Measurements from ENCODE around the gene BPIFA1.

The BPIFA1 gene

DNA sequence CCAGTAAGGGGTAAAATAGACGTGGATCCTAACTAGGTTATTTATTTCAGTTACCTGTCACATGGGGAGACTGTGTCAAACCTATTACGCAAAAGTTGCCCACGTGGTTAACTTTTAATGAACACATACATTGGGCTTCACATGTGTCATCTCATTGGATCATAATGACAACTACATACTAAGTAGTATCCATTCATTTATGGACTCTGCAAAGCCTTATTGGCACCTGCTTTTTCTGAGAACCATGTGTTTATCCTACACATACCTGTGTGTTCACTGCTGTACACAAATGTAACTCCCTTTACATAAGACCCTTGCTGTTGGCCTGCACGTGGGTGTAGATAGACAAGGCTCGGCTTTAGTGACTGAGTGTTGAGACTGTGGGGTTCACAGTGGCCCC is 5.1 kb downstream of the BPIFA1 start:
- DNase-seq: no peak

DNA sequence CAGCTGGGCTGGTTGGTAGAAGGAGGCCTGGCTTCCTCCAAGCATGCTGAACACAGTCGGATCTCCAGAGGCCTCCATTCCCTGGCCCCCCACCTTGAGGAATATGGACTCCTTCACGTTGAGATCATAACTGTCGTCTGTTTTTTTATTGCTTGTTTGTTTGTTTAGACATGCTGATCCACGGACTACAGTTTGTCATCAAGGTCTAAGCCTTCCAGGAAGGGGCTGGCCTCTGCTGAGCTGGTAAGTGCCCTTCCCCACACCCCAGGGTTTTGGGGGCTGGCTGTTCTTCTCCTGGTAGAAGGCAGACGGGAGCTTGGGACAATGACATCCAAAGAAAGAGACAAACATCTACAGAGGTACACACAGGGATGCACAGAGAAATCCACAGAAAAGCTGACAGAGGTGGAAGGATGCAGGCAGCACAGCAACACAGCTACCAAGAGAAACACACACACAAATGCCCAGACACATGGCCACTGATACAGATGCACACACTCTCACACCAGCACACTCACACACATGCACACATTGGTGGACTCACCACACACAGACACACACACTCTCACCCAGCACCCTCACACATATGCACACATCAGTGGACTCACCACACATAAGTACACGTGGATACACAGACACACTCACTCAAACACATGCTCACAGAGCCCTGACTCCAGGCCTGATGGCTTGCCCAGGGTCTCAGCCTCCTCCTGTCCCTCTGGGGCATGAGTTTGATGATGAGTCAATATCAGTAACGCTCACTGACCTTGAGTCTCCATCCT is 6.7 kb downstream of the BPIFA1 start:
- DNase-seq: no peak

DNA sequence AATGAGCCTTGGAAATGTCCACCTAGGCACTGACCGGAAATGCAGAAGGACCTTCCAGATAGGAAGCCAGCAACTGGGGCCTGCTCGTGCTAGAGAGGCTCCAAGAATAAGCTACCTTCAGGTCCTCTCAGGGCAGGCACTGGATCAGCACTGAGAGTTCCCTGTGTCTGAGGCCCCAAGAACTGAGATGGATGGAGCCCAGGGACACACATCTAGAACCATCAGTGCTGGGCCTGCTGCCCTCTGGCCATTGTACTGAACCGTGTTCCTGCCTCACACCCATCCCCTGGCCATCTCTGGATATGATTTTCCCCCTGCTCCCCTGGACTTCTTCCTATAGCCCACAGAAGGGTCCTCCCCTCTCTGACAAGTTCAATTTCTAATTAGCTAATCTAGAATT is 10.3 kb downstream of the BPIFA1 start:
- DNase-seq: no peak

DNA sequence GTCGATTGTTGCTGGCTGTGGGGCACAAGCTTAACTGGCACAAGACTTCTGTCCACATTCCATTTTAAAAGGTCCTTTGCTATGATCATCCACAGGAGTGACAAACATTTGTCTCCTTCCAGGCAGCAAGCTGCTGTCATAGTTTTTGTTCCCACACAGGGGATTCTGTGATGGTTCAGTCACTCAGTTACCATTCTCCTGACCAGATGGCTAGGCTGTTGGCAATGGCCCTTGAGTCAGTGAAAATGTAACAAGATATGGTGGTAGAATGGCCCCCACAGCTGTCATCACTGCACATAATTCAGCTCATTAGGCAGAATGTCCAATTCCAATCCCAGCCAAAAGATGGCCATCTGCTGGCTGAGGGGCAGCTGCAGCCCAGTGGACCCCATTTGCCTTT is 13.7 kb downstream of the BPIFA1 start:
- DNase-seq: no peak

DNA sequence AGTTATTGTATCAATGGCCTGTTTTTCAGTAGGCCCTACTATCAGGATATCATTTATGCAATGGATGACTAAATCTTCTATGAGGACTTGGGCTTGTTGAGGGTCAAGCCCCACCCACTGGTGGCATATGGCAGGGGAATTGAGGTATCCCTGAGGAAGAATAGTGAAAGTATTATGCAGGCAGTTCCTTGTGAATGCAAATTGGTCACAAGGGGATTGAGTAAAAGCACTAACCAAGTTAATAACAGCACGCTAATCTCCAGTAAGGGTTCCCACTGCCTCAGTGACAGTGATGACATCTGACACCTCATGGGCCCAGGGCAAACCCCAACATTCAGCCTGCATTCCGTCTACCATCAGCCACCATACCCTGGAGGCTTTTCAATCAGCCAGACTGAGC is 14.9 kb downstream of the BPIFA1 start:
- no peak for DNase-seq

DNA sequence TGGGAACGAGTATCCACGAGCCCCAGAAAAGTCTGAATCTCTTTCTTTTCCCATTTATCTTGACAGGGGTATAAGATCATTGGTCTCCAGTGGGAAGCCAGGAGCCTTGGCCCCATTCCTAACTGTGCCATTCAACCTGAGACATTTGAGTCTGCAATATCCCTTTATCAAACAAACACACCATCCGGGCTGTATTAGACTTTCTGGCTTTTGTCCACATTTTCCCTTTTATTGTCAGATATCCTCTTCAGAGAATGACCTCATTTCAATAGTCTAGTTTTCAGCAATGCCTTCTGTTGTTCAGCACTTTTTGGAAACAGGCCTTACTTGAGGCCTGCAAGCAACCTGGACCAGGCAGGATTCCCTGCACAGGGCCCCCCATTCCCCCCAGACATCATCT is 15.7 kb downstream of the BPIFA1 start:
- DNase-seq: no peak

DNA sequence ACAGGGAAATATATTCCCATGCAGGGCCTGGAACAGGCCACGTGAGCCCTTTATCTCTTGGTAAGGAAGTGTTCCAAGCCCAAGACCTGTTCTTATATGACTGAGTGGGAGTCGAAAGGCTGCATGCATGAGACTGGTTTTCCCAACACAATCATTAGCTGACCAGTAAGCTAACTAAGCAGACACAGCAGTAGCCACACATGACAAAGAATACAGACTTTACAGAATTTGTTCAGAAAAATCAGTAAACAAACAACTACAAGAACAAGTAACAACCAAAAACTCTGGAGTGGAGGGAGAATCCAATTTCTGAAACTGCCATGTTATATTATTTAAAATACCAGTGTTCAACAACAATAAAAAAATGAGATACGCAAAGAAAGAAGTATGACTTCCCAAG is 16.7 kb downstream of the BPIFA1 start:
- no peak for DNase-seq

DNA sequence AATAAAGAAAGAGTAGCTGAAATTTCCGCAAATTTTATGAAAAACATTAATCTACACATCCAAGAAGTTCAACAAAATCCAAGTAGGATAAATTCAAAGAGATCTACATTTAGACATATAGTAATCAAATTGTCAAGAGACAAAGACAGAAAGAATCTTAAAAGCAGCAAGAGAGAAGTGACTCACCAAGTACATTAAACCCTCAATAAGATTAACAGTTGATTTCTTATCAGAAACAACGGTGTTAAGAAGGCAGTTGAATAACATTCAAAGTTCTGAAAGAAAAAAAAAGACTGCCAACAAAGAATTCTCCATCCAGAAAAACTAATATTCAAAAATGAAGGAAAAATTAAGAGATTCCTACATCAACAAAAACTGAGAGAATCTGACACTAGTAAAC is 19.2 kb downstream of the BPIFA1 start:
- no peak for DNase-seq

DNA sequence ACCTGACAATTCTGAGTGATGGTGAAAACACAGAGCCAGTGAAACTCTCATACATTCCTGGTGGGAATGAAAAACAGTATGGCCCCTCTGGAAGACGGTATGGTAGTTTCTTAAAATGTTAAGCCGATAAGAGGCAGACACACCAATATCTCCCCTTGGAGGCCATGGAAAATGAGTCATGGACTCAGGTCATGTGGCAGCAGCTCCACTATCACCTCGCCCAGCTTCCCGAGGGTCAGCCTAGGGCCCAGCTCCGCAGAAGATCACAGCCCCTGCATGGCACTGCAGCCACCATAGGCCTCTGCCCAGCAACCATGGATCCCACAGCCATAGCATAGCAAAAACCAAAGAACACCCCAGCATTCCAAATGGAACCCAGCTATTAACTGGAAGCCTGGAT is 21.4 kb downstream of the BPIFA1 start:
- DNase-seq: no peak

DNA sequence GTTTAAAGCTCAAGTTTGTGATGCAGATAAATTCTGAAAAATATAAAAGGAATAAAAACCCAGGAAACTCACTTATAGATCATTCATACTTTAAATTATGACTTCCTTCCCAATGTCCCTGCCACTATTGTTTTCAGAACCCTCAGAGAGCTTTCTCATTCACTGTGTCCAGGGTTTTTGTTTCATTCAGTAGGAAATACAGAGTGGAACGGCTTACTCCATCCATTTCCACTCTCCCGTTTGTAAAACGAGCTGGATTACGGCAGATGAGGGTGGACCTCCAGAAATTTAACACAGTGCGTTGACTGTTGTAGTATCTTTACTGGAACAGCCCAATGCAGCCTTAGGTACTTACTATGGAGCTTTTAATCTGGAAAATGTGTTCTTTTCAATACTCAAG is 23.6 kb downstream of the BPIFA1 start:
- DNase-seq: no peak

DNA sequence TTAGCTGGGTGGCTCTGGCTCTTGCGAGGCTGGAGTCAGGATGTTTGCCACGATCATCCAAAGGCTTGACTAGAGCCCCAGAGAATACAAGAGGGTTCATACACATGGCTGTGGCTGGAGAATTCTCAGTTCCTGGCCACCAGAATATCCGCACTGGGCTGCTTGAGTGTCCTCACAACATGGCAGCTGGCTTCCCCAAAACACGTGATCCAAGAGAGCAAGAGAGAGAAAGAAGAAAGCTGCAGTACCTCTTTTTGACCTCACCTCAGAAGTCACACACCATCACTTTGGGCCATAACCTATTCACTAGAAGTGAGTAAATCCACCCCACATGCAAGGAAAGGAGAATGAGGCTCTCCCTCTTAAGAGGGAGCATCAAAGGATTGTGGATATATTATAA is 25.7 kb downstream of the BPIFA1 start:
- no peak for DNase-seq

DNA sequence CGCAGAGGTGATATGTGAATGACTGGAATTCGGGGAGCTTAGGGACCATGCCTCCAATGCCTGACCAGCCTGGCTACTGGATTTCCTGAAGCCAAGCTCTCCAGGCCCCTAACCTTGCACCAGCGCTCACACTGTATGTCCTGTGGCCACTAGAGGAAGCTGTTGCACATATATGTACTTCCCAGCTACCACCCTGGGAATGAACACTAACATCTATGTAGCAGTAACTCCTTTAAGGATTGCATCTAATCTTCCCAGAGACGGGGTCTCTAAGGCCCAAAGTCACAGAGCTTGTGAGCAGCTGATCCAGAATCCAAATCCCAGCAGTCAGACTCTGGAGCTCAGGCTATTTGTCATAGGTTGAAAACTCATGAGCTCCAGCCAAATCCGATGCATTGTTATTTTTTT is 26.9 kb downstream of the BPIFA1 start:
- DNase-seq: peak; percentile 45 to 84

DNA sequence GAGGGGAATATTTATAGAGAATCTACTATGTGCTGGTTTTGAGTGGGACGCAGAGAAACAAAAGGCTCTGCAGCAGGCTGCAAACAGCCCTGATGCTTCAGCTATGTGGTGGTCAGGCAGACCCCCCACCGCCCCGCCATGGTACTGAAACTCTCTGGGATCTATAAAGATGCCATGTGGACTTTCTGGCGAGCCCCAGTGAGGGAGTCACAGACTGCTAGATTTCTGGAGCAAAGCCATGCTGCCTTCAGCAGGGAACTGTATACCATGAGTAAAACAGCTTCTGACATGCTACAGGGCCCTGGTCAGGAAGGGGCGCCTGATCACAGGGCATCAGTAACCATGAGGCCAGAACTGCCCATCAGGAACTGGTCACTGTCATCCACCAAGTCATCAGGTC is 28.0 kb downstream of the BPIFA1 start:
- DNase-seq: no peak

DNA sequence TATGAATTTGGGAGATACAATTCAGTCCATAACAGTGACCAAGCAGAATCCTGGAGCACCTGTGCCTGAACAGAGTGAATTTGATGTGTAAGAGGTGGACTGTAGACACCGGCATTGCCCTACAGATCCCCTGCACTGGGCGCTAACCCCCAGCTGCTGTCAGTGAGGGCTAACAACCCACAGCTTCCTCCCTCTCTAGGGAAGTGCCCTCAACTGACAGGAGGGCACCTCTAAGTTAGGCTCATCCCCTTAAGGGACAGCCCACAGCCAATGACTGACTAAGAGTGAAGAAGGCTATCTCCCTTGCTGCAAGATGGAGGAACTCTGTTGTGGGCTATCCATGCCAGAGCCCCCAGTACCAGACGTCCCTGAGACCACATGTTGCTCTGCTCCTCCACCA is 31.9 kb downstream of the BPIFA1 start:
- no peak for DNase-seq

DNA sequence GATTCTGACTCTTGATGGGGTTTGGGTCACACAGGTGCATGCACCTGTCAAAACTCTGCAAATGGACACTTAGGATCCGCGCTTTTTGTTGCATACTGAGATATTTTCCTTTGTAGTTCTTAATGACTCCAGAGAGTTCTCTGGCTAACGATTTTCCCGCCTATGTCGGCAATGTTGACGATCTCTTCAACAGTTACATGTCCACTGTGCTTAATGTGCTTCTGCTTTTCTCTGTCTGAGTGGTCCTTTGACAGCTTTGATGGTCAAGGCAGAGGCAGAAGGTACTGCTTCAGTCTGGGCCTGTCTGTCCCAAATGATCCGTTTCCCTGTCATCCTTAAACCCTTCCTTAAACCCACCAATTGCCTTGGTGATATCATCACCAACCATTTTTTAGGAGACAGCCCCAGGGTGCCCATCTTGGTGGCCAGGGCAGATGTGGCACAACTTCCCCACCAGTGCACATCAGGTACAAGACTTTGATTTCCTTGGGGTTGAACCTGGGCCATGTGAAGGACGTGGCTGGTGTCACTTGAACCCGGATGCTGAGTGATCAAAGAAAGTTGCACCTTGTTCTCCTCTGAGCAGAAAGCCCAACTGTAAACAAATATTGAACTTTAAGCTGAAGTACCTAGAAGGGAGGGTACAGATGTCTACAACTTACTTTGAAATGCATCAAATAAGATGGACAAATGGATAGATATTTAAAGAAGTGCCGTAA is 36.5 kb downstream of the BPIFA1 start:
- DNase-seq: no peak

DNA sequence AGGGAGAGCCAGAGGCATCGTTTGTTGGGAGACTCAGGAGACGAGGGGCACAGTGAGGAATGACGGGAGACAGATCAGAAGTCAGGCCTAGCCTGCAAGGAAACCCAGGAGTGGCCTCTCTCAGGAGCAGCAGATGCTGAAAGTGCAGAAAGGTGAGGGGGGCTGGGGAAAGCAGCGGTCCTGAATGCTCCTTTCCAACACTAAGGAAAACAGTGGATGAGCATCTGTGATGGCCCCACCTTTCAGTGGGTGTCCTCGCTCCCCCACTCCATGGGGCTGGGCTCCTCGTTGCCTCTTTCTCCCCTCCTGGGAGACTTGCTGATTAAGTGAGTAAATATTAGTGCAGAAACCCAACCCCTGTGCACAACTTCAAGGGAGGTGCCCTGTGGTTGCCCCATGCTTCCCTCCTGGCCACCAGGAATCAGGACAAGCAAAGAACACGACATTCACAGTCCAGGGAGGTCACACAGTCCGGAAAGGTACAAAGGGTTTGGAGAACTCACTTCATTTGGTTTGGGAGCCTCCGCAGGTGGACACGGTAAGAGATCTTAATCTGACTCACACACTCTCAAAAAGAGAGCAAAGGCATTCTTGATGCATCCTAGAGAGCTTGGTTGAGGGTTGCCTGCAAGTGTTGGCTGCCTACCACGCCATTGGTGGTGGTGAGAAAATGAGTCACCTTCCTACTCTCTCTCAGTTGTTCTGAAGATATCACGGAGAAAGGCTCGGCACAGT is 37.5 kb downstream of the BPIFA1 start:
- no peak for DNase-seq

DNA sequence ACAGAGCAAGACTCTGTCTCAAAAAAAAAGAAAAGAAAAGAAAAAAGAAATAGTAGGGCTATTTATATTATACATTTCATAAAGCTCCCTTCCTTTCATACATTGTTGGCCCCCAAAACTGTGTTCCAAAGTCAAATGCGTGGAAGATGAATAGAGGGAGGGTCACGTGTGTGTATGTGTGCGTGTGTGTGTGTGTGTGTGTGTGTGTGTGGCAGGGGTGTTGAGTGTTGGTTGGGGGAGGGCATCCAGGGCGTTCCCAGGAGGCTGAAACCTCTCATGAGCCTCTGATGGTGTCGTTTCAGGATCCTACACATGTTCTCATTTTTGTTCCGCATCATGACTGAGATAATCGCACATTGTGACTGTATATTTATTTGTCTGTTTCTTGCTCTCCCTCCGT is 39.4 kb downstream of the BPIFA1 start:
- DNase-seq: no peak

DNA sequence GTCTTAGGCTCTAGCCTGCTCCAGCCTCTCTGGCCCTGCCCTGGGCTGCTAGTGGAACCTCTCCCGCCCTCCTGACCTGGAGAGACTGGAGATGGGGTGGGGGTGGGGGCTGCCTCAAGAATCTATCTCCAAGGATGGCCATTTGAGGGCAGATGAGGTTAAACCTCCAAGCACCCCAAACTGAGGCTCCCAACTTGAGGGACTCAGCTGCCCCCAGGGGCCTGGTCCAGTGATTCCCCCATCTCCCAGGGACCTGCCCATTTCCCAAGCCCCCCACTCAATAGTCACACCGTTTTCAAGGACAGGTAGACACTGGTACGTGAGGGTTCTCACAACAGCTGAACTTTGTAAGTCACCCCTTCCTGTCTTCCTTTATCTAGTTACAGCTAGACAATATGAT is 40.1 kb downstream of the BPIFA1 start:
- DNase-seq: no peak

DNA sequence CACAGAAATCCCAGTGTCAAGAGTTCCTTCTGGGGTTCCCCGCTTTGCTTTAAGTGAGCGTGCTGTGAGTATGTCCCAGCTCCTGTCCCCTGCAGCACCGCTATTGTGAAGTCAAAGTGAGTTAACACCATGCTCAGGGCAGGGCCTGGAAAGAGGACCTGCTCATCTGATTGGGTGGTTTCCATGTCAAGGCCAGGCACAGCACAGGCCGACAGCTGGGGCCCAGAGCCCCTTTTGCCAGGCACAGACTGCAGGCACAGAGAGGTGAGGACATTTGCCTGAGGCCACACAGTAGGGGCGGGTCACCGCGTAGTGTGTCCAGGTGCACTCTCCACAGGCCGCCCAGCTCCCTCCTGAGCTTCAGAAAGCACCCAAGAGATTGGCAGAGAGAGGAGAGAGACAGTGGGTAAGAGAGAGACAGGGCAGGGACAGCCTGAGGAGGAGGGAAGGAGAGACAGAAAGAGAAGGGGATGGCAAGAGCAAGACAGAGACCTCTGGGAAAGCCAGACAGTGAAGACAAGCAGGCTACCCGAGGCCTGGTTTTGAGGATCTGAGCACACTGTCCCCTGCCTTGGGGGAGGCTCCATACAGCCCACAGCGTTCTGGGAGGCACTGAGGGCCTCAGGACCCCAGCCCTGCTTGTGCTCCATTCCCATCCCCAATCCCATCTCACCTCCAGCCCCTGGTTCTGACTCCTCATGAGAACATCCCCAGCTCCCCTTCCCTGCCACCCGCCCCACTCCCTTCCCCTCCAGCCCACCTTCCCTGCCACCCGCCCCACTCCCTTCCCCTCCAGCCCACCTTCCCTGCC is 40.7 kb downstream of the BPIFA1 start:
- no peak for DNase-seq

DNA sequence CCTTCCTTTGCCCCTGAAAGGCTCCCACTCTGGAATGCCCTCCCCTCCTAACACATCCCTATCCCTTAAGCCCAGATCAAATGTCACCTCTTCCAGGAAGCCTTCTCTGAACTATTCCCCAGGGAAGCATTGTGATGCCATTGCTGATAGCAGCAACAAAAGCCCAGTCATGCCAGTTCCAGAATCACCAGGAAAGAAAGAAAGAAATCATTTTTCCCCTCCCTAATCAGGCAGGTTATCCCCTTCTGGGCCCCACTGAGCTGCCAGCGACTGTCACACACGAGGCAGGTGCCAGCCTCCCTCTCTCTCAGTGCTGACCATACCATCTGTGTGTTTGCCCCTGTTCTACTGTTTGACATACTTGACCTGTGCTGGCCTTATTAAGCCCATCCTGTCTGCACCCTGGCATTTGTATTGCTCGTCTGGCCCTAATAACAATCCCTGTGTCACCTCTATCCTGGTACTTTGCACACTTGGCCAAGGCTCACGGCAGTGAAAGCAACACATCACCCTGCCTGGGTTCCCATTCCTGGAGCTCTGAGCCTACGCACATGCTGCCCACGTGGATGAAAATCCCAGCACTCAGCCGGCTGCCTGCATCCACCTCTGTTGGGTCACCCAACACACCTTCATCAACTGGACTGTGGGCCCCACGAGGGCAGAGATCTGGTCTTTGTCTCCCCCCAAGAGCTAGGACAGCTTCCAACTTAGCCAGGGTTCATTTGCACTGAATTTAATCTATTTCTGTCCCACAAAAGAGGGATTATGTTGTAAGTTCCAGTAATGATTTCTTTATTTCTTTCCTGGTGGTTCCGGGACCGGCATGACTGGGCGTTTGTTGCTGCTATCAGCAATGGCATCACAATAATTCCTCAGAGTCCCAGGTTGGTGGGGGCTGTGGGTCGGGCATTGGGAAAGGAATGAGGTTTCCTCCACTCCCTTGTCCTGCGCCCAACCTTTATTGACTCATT is 42.0 kb downstream of the BPIFA1 start:
- DNase-seq: peak; percentile 75 to 78

DNA sequence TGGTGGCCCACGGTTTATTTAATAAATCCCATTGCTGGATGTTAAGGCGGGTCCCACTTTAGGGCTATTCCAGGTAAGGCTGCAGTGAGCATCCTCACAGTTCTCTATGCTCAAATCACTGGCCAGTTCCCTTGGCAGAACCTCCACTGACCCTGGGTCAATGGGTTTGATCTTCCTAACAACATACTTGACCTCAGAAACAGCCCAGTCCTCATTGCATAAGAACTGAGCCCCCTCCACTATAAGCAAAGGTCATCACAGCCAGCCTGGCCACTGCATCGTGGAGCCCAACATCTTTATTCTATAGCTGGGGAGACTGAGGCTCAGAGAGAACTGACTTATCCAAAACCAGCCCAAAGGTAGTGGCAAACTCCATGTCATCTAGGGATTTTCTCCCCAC is 42.9 kb downstream of the BPIFA1 start:
- DNase-seq: no peak
